CD14-positive monocyte (primary cell): ENCODE measurements around the gene BCL7C. TPM values are rescaled to one million over a fixed set of nuclear protein-coding genes. Genes with fewer than 3 reads are reported as not detected.
A peak's percentile ranks its signal among the peaks of the same experiment; 100 is the strongest.

ENCODE experiments used
- DNase-seq, 3 donors: peaks; one replicate each; pipeline ENCODE4 v3.0.0-alpha.2; 2011 to 2022
- H2AFZ ChIP-seq: 2 replicates; pipeline ENCODE4 v1.6.0; 2012; ENCODE audit warnings: mild to moderate bottlenecking, low read depth, low read length, inconsistent platforms; ENCODE audit not compliant: insufficient read depth, poor library complexity, severe bottlenecking
- H3K27ac ChIP-seq, 2 donors: 1 replicate in 1 of 2; 2 replicates in 1 of 2; pipeline ENCODE4 v1.5.1; 2012 to 2013; ENCODE audit warnings: low read length in 2 of 2, control low read depth in 1 of 2, inconsistent platforms in 1 of 2, low read depth in 1 of 2, mild to moderate bottlenecking in 1 of 2
- H3K27me3 ChIP-seq, 2 donors: one replicate each; pipeline versions ENCODE4 v1.6.0 to v1.6.1; 2011 to 2013; ENCODE audit warnings: low read length in 2 of 2; ENCODE audit not compliant: control insufficient read depth in 2 of 2, insufficient read depth in 2 of 2
- H3K36me3 ChIP-seq, 2 donors: replicated peaks in 1 of 2; 1 replicate in 1 of 2; 2 replicates in 1 of 2; pipeline versions ENCODE4 v1.5.1 to v1.6.1; 2012 to 2013; ENCODE audit warnings: low read length in 2 of 2, control low read depth in 1 of 2, inconsistent platforms in 1 of 2, mild to moderate bottlenecking in 1 of 2; ENCODE audit not compliant: insufficient read depth in 2 of 2, control insufficient read depth in 1 of 2
- H3K4me1 ChIP-seq, 2 donors: 1 replicate in 1 of 2; 2 replicates in 1 of 2; pipeline versions ENCODE4 v1.5.1 to v1.6.1; 2012 to 2013; ENCODE audit warnings: low read length in 2 of 2, control low read depth in 1 of 2, inconsistent platforms in 1 of 2, mild to moderate bottlenecking in 1 of 2, moderate library complexity in 1 of 2; ENCODE audit not compliant: insufficient read depth in 2 of 2, control insufficient read depth in 1 of 2
- H3K4me2 ChIP-seq: replicated peaks from 2 replicates; pipeline ENCODE3; 2012; ENCODE audit warnings: low read length, moderate library complexity, mild to moderate bottlenecking; ENCODE audit not compliant: poor library complexity, severe bottlenecking; ENCODE audit errors: extremely low read depth
- H3K4me3 ChIP-seq, 3 experiments: fragments of 200-600 bp in 1 of 3; sonication (generic) in 1 of 3; replicated peaks in 1 of 3; 1 replicate in 2 of 3; 2 replicates in 1 of 3; pipeline ENCODE4 v1.5.1; 2011 to 2013; ENCODE audit warnings: low read length in 3 of 3, mild to moderate bottlenecking in 3 of 3, control low read depth in 2 of 3, low read depth in 2 of 3, inconsistent platforms in 1 of 3, moderate library complexity in 1 of 3
- H3K79me2 ChIP-seq: 2 replicates; pipeline ENCODE4 v1.6.0; 2012; ENCODE audit warnings: mild to moderate bottlenecking, control low read depth, inconsistent platforms, low read length, moderate library complexity; ENCODE audit not compliant: insufficient read depth
- H3K9ac ChIP-seq: 2 replicates; pipeline ENCODE4 v1.6.0; 2017; ENCODE audit warnings: low read length, mild to moderate bottlenecking; ENCODE audit not compliant: insufficient read depth, poor library complexity, severe bottlenecking
- H3K9me3 ChIP-seq, 2 donors: replicated peaks in 1 of 2; 1 replicate in 1 of 2; 2 replicates in 1 of 2; pipeline versions ENCODE4 v1.5.1 to v1.6.1; 2012 to 2013; ENCODE audit warnings: low read length in 2 of 2, control low read depth in 1 of 2; ENCODE audit not compliant: control insufficient read depth in 1 of 2, insufficient read depth in 1 of 2
- H4K20me1 ChIP-seq: 2 replicates; pipeline ENCODE4 v1.6.0; 2012; ENCODE audit warnings: mild to moderate bottlenecking, low read length, control low read depth, moderate library complexity; ENCODE audit not compliant: insufficient read depth
- H3K27ac Mint-ChIP-seq, 7 donors: one replicate each; pipeline ENCODE4 v1.8.0; 2020; ENCODE audit warnings: mild to moderate bottlenecking in 7 of 7, mixed read lengths in 7 of 7, moderate library complexity in 6 of 7, inconsistent platforms in 2 of 7
- H3K27me3 Mint-ChIP-seq, 3 donors: one replicate each; pipeline ENCODE4 v1.8.0; 2021 to 2022; ENCODE audit warnings: low read depth in 3 of 3, mild to moderate bottlenecking in 3 of 3, mixed read lengths in 3 of 3, moderate library complexity in 3 of 3, inconsistent platforms in 1 of 3
- H3K36me3 Mint-ChIP-seq, 2 donors: one replicate each; pipeline ENCODE4 v1.8.0; 2020; ENCODE audit warnings: mixed read lengths in 2 of 2, inconsistent platforms in 1 of 2, mild to moderate bottlenecking in 1 of 2
- H3K4me1 Mint-ChIP-seq: one replicate; pipeline ENCODE4 v1.8.0; 2020; ENCODE audit warnings: mild to moderate bottlenecking, mixed read lengths
- H3K4me3 Mint-ChIP-seq, 2 donors: one replicate each; pipeline ENCODE4 v1.8.0; 2020; ENCODE audit warnings: mild to moderate bottlenecking in 2 of 2, mixed read lengths in 2 of 2, moderate library complexity in 1 of 2
- H3K9me3 Mint-ChIP-seq, 7 donors: one replicate each; pipeline ENCODE4 v1.8.0; 2020 to 2022; ENCODE audit warnings: mixed read lengths in 7 of 7, mild to moderate bottlenecking in 6 of 7, moderate library complexity in 6 of 7, inconsistent platforms in 2 of 7
- CTCF ChIP-seq: fragments of 200-600 bp; IDR thresholded peaks from one replicate; pipeline ENCODE4 v1.8.0; 2022; ENCODE audit warnings: antibody characterized with exemption, mild to moderate bottlenecking
- WGBS: methylation state at CpG from one replicate; pipeline ENCODE4 v1.1.5; 2013; ENCODE audit warnings: missing lambda C conversion rate; ENCODE audit not compliant: insufficient coverage; 5-methylcytosine and 5-hydroxymethylcytosine counted together
- intact Hi-C, 2 donors: fragments of 100-400 bp; cut with micrococcal nuclease; formaldehyde crosslinking; loops; one replicate each; pipeline versions ENCODE4 v1.15.0 to v1.15.1; 2023
- polyA plus RNA-seq, 3 donors: library from polyadenylated mRNA; depleted of rRNA in 1 of 3; unstranded in 2 of 3; stranded (reverse) in 1 of 3; fragments of 300-500 nt in 2 of 3; fragments of >200 nt in 1 of 3; fragmentation: Illumina TruSeq in 2 of 3; gene quantifications; 1 replicate in 2 of 3; 2 replicates in 1 of 3; pipeline ENCODE4 v1.2.3, GENCODE V29; 2012 to 2021

The BCL7C gene
- polyA plus RNA-seq, 3 donors = 11.4 to 19.1 (median 17.4) TPM

DNA sequence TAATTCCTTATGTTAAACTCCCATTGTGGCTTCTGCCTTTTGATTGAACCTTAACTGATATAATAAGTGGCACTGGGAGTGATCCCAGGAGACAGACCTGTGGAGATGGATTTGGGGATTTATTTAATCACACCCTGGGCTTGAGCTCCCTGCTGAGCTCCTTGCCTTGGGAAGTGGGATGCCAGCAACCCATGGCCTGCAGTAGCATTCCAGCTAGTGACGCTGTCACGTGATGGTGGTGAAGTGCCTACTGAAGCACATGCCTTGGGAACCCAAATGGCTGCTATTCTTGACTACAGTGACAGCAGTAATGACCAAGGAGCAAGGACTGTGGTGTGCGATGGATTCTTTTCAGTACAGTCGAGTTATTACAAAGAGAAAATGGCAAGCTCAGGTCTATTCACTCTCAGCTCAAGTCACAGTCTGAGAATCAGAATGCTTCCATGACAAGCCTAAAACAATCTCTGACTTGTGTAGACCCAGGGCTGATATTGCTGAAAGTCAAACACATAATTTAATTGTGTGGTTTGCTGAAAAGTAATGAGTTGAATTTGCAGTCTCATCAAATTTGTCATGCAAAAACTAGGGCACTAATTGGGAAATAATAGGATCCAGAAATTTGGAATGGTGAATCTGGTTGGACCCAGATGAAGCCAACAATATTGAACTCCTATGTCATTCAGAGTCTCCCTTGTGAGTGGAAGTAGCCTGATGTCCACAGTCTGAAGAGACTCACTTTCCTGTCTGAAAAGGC lies 47.1 kb downstream of the BCL7C start:
- no peak overlapping the region for H2AFZ ChIP-seq
- no peak for TF ChIP-seq CTCF
- Mint-ChIP-seq H3K4me3 (no peak overlapping the region), H3K27ac (no peak overlapping the region), H3K9me3 (no peaks in the 10 kb centered on the region), H3K36me3 (no peaks in the 10 kb centered on the region), H3K27me3 (peaks cover 0 to 2% (median 0%) of the 10 kb centered on the region in 3 donors), H3K4me1 (peaks cover 10% of the 10 kb centered on the region)
- H3K27ac ChIP-seq = no peak overlapping the region
- peaks cover 7 to 9% of the 10 kb centered on the region in 2 donors for H3K4me1 ChIP-seq
- no peaks in the 10 kb centered on the region for H3K9me3 ChIP-seq
- no peak for DNase-seq
- 95% methylated on average over 4 of the region's 4 CpGs for WGBS
- no peaks in the 10 kb centered on the region for H3K27me3 ChIP-seq
- H3K9ac ChIP-seq = no peak overlapping the region
- H3K36me3 ChIP-seq = no peaks in the 10 kb centered on the region
- no peak overlapping the region for H3K4me2 ChIP-seq
- no peaks in the 10 kb centered on the region for H3K79me2 ChIP-seq
- H3K4me3 ChIP-seq = no peak overlapping the region
- intact Hi-C loops = loop anchor here in 1 of 2 donors (5.0 kb wide), 1 partner anchor 90 kb away; no protein-coding TSS in a partner anchor
- no peaks in the 10 kb centered on the region for H4K20me1 ChIP-seq

DNA sequence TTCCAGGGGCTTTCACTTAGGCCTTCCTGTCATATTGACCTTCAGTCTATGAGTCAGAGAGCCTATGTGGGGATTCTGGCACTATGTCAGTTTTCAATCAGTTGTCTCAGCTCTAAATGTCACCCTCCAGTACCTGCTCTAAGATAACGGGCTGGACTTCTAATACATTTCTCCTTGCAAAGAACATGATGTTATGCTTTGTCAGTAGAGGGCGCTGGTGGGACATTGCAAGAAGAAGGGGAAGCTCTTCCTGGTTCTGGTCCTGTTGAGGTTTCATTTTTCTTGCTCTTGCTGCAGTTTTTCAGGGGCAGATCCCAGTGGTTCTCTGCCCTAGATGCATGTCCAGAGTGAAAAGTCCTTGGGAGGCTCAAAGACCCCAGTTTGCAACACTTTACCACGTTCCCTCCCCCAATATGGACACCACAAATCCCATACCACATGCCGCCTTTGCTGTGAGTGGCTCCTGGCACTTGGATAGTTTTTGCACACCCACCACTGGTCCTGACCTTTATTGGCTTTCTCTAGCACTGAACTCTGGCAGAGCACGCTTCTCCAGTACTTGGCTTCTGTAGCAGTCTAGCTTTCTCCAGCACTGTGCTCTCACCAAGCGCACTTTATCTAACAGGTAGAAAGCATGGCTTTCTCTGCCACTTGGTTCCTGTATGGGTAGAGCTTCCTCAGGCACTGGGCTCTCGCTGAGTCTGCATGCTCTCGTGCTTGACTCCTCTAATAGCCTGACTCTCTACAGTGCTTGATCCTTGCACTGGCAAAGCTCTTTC lies 49.0 kb downstream of the BCL7C start:
- Mint-ChIP-seq H3K4me1 (peaks cover 10% of the 10 kb centered on the region), H3K27me3 (peaks cover 0 to 2% (median 0%) of the 10 kb centered on the region in 3 donors), H3K36me3 (no peaks in the 10 kb centered on the region), H3K9me3 (peaks cover 0 to 4% (median 0%) of the 10 kb centered on the region in 7 donors), H3K27ac (peak overlapping the region in 6 of 7 donors; percentile 60 to 89 (median 78)), H3K4me3 (peak overlapping the region; percentile 70 to 88)
- Histone ChIP-seq H3K4me1 (peaks cover 7 to 9% of the 10 kb centered on the region in 2 donors), H3K9me3 (no peaks in the 10 kb centered on the region), H3K79me2 (no peaks in the 10 kb centered on the region), H3K27me3 (no peaks in the 10 kb centered on the region), H3K4me2 (peak overlapping the region; percentile 72), H4K20me1 (no peaks in the 10 kb centered on the region), H2AFZ (peak overlapping the region; percentile 96), H3K27ac (peak overlapping the region in 1 of 2 donors; percentile 50), H3K4me3 (peak overlapping the region; percentile 20 to 67 (median 26)), H3K36me3 (no peaks in the 10 kb centered on the region), H3K9ac (peak overlapping the region; percentile 20)
- DNase-seq = peak; percentile 78 to 88 (median 81)
- intact Hi-C loops = loop anchor here (1.0 to 5.0 kb wide), 5 partner anchors 57 to 97 kb away; no protein-coding TSS in a partner anchor
- 43% methylated on average over 5 of the region's 8 CpGs for WGBS
- peak; percentile 85 for TF ChIP-seq CTCF
